Common myeloid progenitor, CD34-positive (primary cell): ENCODE measurements around the gene LYPD6B.

Experiments used
- CTCF ChIA-PET: fragments of 350-600 bp; sonication (Branson Sonifier 250); formaldehyde crosslinking; loops from one replicate; lab custom pipeline; 2021; ENCODE audit warnings: antibody characterized with exemption; lab: Charles Lee
- POLR2A ChIA-PET: fragments of 350-600 bp; sonication (Branson Sonifier 250); formaldehyde crosslinking; loops from one replicate; lab custom pipeline; 2021; ENCODE audit warnings: antibody characterized with exemption; lab: Charles Lee
- DNase-seq, 3 donors: peaks; one replicate each; pipeline versions ENCODE4 v3.0.0 to v3.0.0-alpha.2; 2013
- H3K27ac ChIP-seq, 2 experiments: 1 replicate in 1 of 2; 2 replicates in 1 of 2; pipeline ENCODE4 v1.7.0; 2013; ENCODE audit warnings: inconsistent platforms in 2 of 2, low read length in 2 of 2, mild to moderate bottlenecking in 2 of 2, low read depth in 1 of 2, moderate library complexity in 1 of 2; ENCODE audit not compliant: severe bottlenecking in 2 of 2, insufficient read depth in 1 of 2, poor library complexity in 1 of 2
- H3K27me3 ChIP-seq, 5 experiments: replicated peaks in 2 of 5; 1 replicate in 3 of 5; 2 replicates in 2 of 5; pipeline versions ENCODE4 v1.6.1 to v1.7.0; 2013; ENCODE audit warnings: low read length in 4 of 5, mild to moderate bottlenecking in 2 of 5, moderate library complexity in 2 of 5, inconsistent platforms in 1 of 5; ENCODE audit not compliant: insufficient read depth in 5 of 5, control insufficient read depth in 4 of 5
- H3K36me3 ChIP-seq, 4 experiments: 1 replicate in 2 of 4; 2 replicates in 2 of 4; pipeline versions ENCODE4 v1.6.1 to v1.7.0; 2013; ENCODE audit warnings: low read length in 3 of 4, control low read depth in 1 of 4, mild to moderate bottlenecking in 1 of 4; ENCODE audit not compliant: control insufficient read depth in 4 of 4, insufficient read depth in 4 of 4
- H3K4me1 ChIP-seq, 4 experiments: 1 replicate in 3 of 4; 2 replicates in 1 of 4; pipeline versions ENCODE4 v1.6.1 to v1.7.1; 2013; ENCODE audit warnings: low read length in 3 of 4, mild to moderate bottlenecking in 3 of 4, control low read depth in 1 of 4, inconsistent platforms in 1 of 4, moderate library complexity in 1 of 4; ENCODE audit not compliant: control insufficient read depth in 4 of 4, insufficient read depth in 4 of 4; ENCODE audit errors: control extremely low read depth in 1 of 4
- H3K4me3 ChIP-seq, 7 experiments: 1 replicate in 4 of 7; 2 replicates in 3 of 7; pipeline versions ENCODE4 v1.5.1 to v1.7.0; 2013; ENCODE audit warnings: mild to moderate bottlenecking in 7 of 7, low read length in 6 of 7, moderate library complexity in 6 of 7, inconsistent platforms in 2 of 7, low read depth in 2 of 7, control low read depth in 1 of 7; ENCODE audit not compliant: insufficient read depth in 4 of 7, control insufficient read depth in 1 of 7; ENCODE audit errors: extremely low read depth in 1 of 7
- H3K9me3 ChIP-seq, 5 experiments: 1 replicate in 4 of 5; 2 replicates in 1 of 5; pipeline versions ENCODE4 v1.6.1 to v1.7.1; 2013; ENCODE audit warnings: low read length in 4 of 5, mild to moderate bottlenecking in 2 of 5, inconsistent platforms in 1 of 5, low read depth in 1 of 5, moderate library complexity in 1 of 5; ENCODE audit not compliant: control insufficient read depth in 4 of 5, insufficient read depth in 2 of 5; ENCODE audit errors: control extremely low read depth in 1 of 5
- WGBS: methylation state at CpG from one replicate; pipeline ENCODE4 v1.1.5; 2013; ENCODE audit not compliant: insufficient coverage; 5-methylcytosine and 5-hydroxymethylcytosine counted together

LYPD6B gene

GRCh38 chr2:149009576-149010461, 28.7 kb upstream of the LYPD6B start:
- H3K27me3 ChIP-seq, result peaks cover 0 to 7% (median 0%) of the 10 kb centered on the region in 5 experiments
- peaks cover 0 to 8% (median 0%) of the 10 kb centered on the region in 4 experiments for H3K4me1 ChIP-seq
- H3K4me3 ChIP-seq, result no peak overlapping the region
- H3K9me3 ChIP-seq, result no peaks in the 10 kb centered on the region
- no peaks in the 10 kb centered on the region for H3K36me3 ChIP-seq
- H3K27ac ChIP-seq, result no peak overlapping the region
- CTCF ChIA-PET, result interaction anchor here (0.8 to 2.0 kb wide), 2 partner anchors 7 to 9 kb away, joined by 3 to 9 read pairs; no protein-coding TSS in a partner anchor
- DNase-seq, result no peak
- POLR2A ChIA-PET, result no interaction called here
- 90% methylated on average over 30 of the region's 31 CpGs for WGBS

- H3K36me3 ChIP-seq, result no peaks in the 10 kb centered on the region
- 100% methylated on average over 4 of the region's 9 CpGs for WGBS
- no peak for DNase-seq
- ChIA-PET POLR2A (no interaction called here), CTCF (interaction anchor here (1.2 kb wide), 2 partner anchors 300 to 549 kb away, joined by 4 to 5 read pairs; no protein-coding TSS in a partner anchor)
- no peaks in the 10 kb centered on the region for H3K9me3 ChIP-seq
- no peak overlapping the region for H3K4me3 ChIP-seq
- H3K4me1 ChIP-seq, result peaks cover 0 to 12% (median 2%) of the 10 kb centered on the region in 4 experiments
- H3K27ac ChIP-seq, result no peak overlapping the region
- peaks cover 0 to 8% (median 0%) of the 10 kb centered on the region in 5 experiments for H3K27me3 ChIP-seq
These were observed 26.0 kb upstream of the LYPD6B start for GRCh38 chr2:149012545-149012944.

- no peak overlapping the region for H3K27ac ChIP-seq
- H3K4me3 ChIP-seq, result no peak overlapping the region
- H3K4me1 ChIP-seq, result peaks cover 0 to 4% (median 2%) of the 10 kb centered on the region in 4 experiments
- ChIA-PET POLR2A (no interaction called here), CTCF (interaction anchor here (3.4 to 6.2 kb wide), 6 partner anchors 15 to 557 kb away, joined by 12 to 62 read pairs (median 38); partner anchors contain the start of gene LYPD6B)
- H3K27me3 ChIP-seq, result peaks cover 0 to 6% (median 0%) of the 10 kb centered on the region in 5 experiments
- WGBS, result 100% methylated on average over 1 of the region's 1 CpG
- DNase-seq, result no peak
- no peaks in the 10 kb centered on the region for H3K36me3 ChIP-seq
- H3K9me3 ChIP-seq, result no peaks in the 10 kb centered on the region
These were observed 23.0 kb upstream of the LYPD6B start for GRCh38 chr2:149015501-149015900.

- POLR2A ChIA-PET, result no interaction called here
- Histone ChIP-seq H3K9me3 (no peaks in the 10 kb centered on the region), H3K36me3 (no peaks in the 10 kb centered on the region), H3K4me1 (peaks cover 0 to 4% (median 2%) of the 10 kb centered on the region in 4 experiments), H3K27me3 (peaks cover 0 to 6% (median 0%) of the 10 kb centered on the region in 5 experiments), H3K27ac (no peak overlapping the region), H3K4me3 (no peak overlapping the region)
- CTCF ChIA-PET, result interaction anchor here (0.9 to 6.2 kb wide), 16 partner anchors 9 to 570 kb away, joined by 3 to 62 read pairs (median 8); partner anchors contain the start of gene LYPD6B
- no peak for DNase-seq
- 98% methylated on average over 4 of the region's 4 CpGs for WGBS
These were observed 22.5 kb upstream of the LYPD6B start for GRCh38 chr2:149015926-149016563.

GRCh38 chr2:149017116-149017985, 21.1 kb upstream of the LYPD6B start:
- H3K27me3 ChIP-seq, result peaks cover 0 to 6% (median 0%) of the 10 kb centered on the region in 5 experiments
- no peaks in the 10 kb centered on the region for H3K36me3 ChIP-seq
- DNase-seq, result peak; percentile 77 to 89 (median 83)
- H3K4me3 ChIP-seq, result no peak overlapping the region
- H3K27ac ChIP-seq, result no peak overlapping the region
- ChIA-PET POLR2A (interaction anchor here (0.6 kb wide), 2 partner anchors 55 to 593 kb away, joined by 3 to 4 read pairs; no protein-coding TSS in a partner anchor), CTCF (interaction anchor here (0.8 to 6.2 kb wide), 39 partner anchors 8 to 1084 kb away, joined by 3 to 62 read pairs (median 4); partner anchors contain the start of gene LYPD6B)
- peaks cover 0 to 4% (median 2%) of the 10 kb centered on the region in 4 experiments for H3K4me1 ChIP-seq
- no peaks in the 10 kb centered on the region for H3K9me3 ChIP-seq
- 60% methylated on average over 11 of the region's 14 CpGs for WGBS

GRCh38 chr2:149018981-149019380, 19.5 kb upstream of the LYPD6B start:
- WGBS, result 100% methylated on average over 2 of the region's 3 CpGs
- DNase-seq, result no peak
- POLR2A ChIA-PET, result no interaction called here
- H3K4me3 ChIP-seq, result no peak overlapping the region
- peaks cover 0 to 4% (median 2%) of the 10 kb centered on the region in 4 experiments for H3K4me1 ChIP-seq
- H3K27ac ChIP-seq, result no peak overlapping the region
- peaks cover 0 to 5% (median 0%) of the 10 kb centered on the region in 5 experiments for H3K27me3 ChIP-seq
- no peaks in the 10 kb centered on the region for H3K9me3 ChIP-seq
- CTCF ChIA-PET, result interaction anchor here (1.2 to 6.2 kb wide), 10 partner anchors 10 to 554 kb away, joined by 3 to 62 read pairs (median 11); partner anchors contain the start of gene LYPD6B
- no peaks in the 10 kb centered on the region for H3K36me3 ChIP-seq
